Astrocyte (in vitro differentiated cells and primary cell): ENCODE measurements around the gene RPLP2. TPM values are rescaled to one million over a fixed set of nuclear protein-coding genes. Genes with fewer than 3 reads are reported as not detected.

Experiments
- DNase-seq: peaks from one replicate; pipeline ENCODE4 v3.0.0-alpha.2; 2010; ENCODE audit warnings: low read depth
- FAIRE-seq: peaks from 2 replicates; lab custom pipeline; 2011; peaks lifted over from hg19 to GRCh38; lab: Jason Lieb, UNC
- H2AFZ ChIP-seq: 2 replicates; pipeline ENCODE4 v1.6.0; 2012; ENCODE audit warnings: low read depth, low read length, inconsistent platforms
- H3K27ac ChIP-seq: 2 replicates; pipeline ENCODE4 v1.5.1; 2011; ENCODE audit warnings: low read depth, low read length, inconsistent platforms
- H3K27me3 ChIP-seq: 2 replicates; pipeline ENCODE4 v1.6.0; 2011; ENCODE audit warnings: low read length, inconsistent platforms; ENCODE audit not compliant: insufficient read depth
- H3K36me3 ChIP-seq: 2 replicates; pipeline ENCODE4 v1.5.1; 2011; ENCODE audit warnings: low read length, inconsistent platforms; ENCODE audit not compliant: insufficient read depth
- H3K4me1 ChIP-seq: 2 replicates; pipeline ENCODE4 v1.5.1; 2011; ENCODE audit warnings: low read length, inconsistent platforms; ENCODE audit not compliant: insufficient read depth
- H3K4me2 ChIP-seq: 2 replicates; pipeline ENCODE4 v1.6.0; 2012; ENCODE audit warnings: low read length, inconsistent platforms
- H3K4me3 ChIP-seq: 2 replicates; pipeline ENCODE4 v1.5.1; 2011; ENCODE audit warnings: low read depth, mild to moderate bottlenecking, low read length, inconsistent platforms; ENCODE audit not compliant: insufficient read depth
- H3K79me2 ChIP-seq: 2 replicates; pipeline ENCODE4 v1.6.0; 2012; ENCODE audit warnings: mild to moderate bottlenecking, low read length, inconsistent platforms; ENCODE audit not compliant: insufficient read depth
- H3K9ac ChIP-seq: 2 replicates; pipeline ENCODE4 v1.6.0; 2012; ENCODE audit warnings: mild to moderate bottlenecking, low read length, inconsistent platforms
- H3K9me3 ChIP-seq: 2 replicates; pipeline ENCODE4 v1.5.1; 2012; ENCODE audit warnings: low read depth, mild to moderate bottlenecking, low read length, inconsistent platforms; ENCODE audit not compliant: insufficient read depth
- H4K20me1 ChIP-seq: 2 replicates; pipeline ENCODE4 v1.6.0; 2012; ENCODE audit warnings: low read length, inconsistent platforms; ENCODE audit not compliant: insufficient read depth
- H3K27ac Mint-ChIP-seq: one replicate; pipeline ENCODE4 v1.8.0; 2021; ENCODE audit warnings: mild to moderate bottlenecking, mixed read lengths; ENCODE audit not compliant: unreplicated experiment
- H3K27me3 Mint-ChIP-seq: one replicate; pipeline ENCODE4 v1.8.0; 2021; ENCODE audit warnings: low read depth, mixed read lengths; ENCODE audit not compliant: unreplicated experiment
- H3K36me3 Mint-ChIP-seq: one replicate; pipeline ENCODE4 v1.8.0; 2021; ENCODE audit warnings: low read depth, mixed read lengths; ENCODE audit not compliant: unreplicated experiment
- H3K4me1 Mint-ChIP-seq: one replicate; pipeline ENCODE4 v1.8.0; 2021; ENCODE audit warnings: low read depth, mixed read lengths; ENCODE audit not compliant: unreplicated experiment
- H3K4me3 Mint-ChIP-seq: one replicate; pipeline ENCODE4 v1.8.0; 2021; ENCODE audit warnings: mild to moderate bottlenecking, moderate library complexity, mixed read lengths; ENCODE audit not compliant: unreplicated experiment
- H3K9me3 Mint-ChIP-seq: one replicate; pipeline ENCODE4 v1.8.0; 2021; ENCODE audit warnings: mild to moderate bottlenecking, mixed read lengths; ENCODE audit not compliant: unreplicated experiment
- EZH2 ChIP-seq: IDR thresholded peaks from 2 replicates; pipeline ENCODE4 v1.6.1; 2012; ENCODE audit warnings: mild to moderate bottlenecking, low read length, inconsistent platforms; ENCODE audit not compliant: insufficient read depth
- total RNA-seq: library from RNA; stranded (reverse); gene quantifications from 2 replicates; pipeline ENCODE4 v1.2.1, GENCODE V29; 2021
- TF ChIP-seq, protein P1 (sequence below): IDR thresholded peaks from 2 replicates; pipeline ENCODE4 v1.5.1; 2011; ENCODE audit warnings: low read depth, mild to moderate bottlenecking, inconsistent platforms, low read length, moderate library complexity; ENCODE audit not compliant: insufficient read depth

The RPLP2 gene
- total RNA-seq, 1 donor from 2014 or later, result 1,666 TPM

DNA sequence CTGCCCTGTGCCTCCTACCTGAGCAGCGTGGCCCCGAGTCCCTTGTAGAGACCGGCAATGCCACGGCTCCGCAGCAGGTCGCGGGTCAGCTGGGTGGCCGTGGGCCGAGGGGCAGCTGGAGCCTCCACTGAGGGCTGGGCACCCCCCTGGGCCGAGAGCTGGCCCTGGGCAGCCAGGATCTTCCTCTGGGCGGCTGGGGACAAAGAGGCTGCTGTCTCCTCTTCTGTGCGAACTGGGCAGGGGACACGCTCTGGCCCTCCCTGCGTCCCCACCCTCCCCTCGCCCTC lies 17.3 kb upstream of the RPLP2 start:
- Histone ChIP-seq H3K9me3 (no peaks in the 10 kb centered on the region), H3K36me3 (no peaks in the 10 kb centered on the region), H2AFZ (no peak overlapping the region), H3K79me2 (peaks cover 4% of the 10 kb centered on the region), H3K9ac (no peak overlapping the region), H3K4me1 (peaks cover 12% of the 10 kb centered on the region), H4K20me1 (peaks cover 46% of the 10 kb centered on the region), H3K27ac (no peak overlapping the region), H3K4me3 (no peak overlapping the region), H3K27me3 (no peaks in the 10 kb centered on the region), H3K4me2 (no peak overlapping the region)
- H3K36me3 Mint-ChIP-seq, result peaks cover 2% of the 10 kb centered on the region
- TF ChIP-seq, protein P1, sequence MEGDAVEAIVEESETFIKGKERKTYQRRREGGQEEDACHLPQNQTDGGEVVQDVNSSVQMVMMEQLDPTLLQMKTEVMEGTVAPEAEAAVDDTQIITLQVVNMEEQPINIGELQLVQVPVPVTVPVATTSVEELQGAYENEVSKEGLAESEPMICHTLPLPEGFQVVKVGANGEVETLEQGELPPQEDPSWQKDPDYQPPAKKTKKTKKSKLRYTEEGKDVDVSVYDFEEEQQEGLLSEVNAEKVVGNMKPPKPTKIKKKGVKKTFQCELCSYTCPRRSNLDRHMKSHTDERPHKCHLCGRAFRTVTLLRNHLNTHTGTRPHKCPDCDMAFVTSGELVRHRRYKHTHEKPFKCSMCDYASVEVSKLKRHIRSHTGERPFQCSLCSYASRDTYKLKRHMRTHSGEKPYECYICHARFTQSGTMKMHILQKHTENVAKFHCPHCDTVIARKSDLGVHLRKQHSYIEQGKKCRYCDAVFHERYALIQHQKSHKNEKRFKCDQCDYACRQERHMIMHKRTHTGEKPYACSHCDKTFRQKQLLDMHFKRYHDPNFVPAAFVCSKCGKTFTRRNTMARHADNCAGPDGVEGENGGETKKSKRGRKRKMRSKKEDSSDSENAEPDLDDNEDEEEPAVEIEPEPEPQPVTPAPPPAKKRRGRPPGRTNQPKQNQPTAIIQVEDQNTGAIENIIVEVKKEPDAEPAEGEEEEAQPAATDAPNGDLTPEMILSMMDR, result no peak
- no peak for TF ChIP-seq EZH2
- H3K27ac Mint-ChIP-seq, result no peak overlapping the region
- no peak for FAIRE-seq
- no peak overlapping the region for H3K4me3 Mint-ChIP-seq
- H3K4me1 Mint-ChIP-seq, result no peaks in the 10 kb centered on the region
- no peaks in the 10 kb centered on the region for H3K9me3 Mint-ChIP-seq
- DNase-seq, result no peak
- no peaks in the 10 kb centered on the region for H3K27me3 Mint-ChIP-seq

- Histone ChIP-seq H3K27me3 (no peaks in the 10 kb centered on the region), H3K36me3 (no peaks in the 10 kb centered on the region), H3K4me1 (peaks cover 12% of the 10 kb centered on the region), H3K79me2 (peaks cover 4% of the 10 kb centered on the region), H3K4me2 (no peak overlapping the region), H3K27ac (no peak overlapping the region), H2AFZ (no peak overlapping the region), H3K4me3 (no peak overlapping the region), H3K9me3 (no peaks in the 10 kb centered on the region), H3K9ac (no peak overlapping the region), H4K20me1 (peaks cover 46% of the 10 kb centered on the region)
- Mint-ChIP-seq H3K4me3 (no peak overlapping the region), H3K27me3 (no peaks in the 10 kb centered on the region), H3K36me3 (peaks cover 2% of the 10 kb centered on the region), H3K27ac (no peak overlapping the region), H3K4me1 (no peaks in the 10 kb centered on the region), H3K9me3 (no peaks in the 10 kb centered on the region)
- DNase-seq (no peak), FAIRE-seq (no peak)
- TF ChIP-seq EZH2, result no peak
- TF ChIP-seq, protein P1, result no peak
Observed at GRCh38 chr11:792873-793272, 16.9 kb upstream of the RPLP2 start.

- FAIRE-seq (no peak), DNase-seq (no peak)
- peaks cover 46% of the 10 kb centered on the region for H4K20me1 ChIP-seq
- no peak overlapping the region for H3K4me3 ChIP-seq
- H3K9me3 ChIP-seq, result no peaks in the 10 kb centered on the region
- no peak overlapping the region for H3K4me3 Mint-ChIP-seq
- H3K27me3 Mint-ChIP-seq, result no peaks in the 10 kb centered on the region
- H3K4me2 ChIP-seq, result no peak overlapping the region
- no peak overlapping the region for H3K27ac ChIP-seq
- peaks cover 2% of the 10 kb centered on the region for H3K36me3 Mint-ChIP-seq
- no peak overlapping the region for H3K9ac ChIP-seq
- H3K27ac Mint-ChIP-seq, result no peak overlapping the region
- no peak for TF ChIP-seq EZH2
- TF ChIP-seq, protein P1, result no peak
- peaks cover 4% of the 10 kb centered on the region for H3K79me2 ChIP-seq
- no peaks in the 10 kb centered on the region for H3K9me3 Mint-ChIP-seq
- no peaks in the 10 kb centered on the region for H3K36me3 ChIP-seq
- H3K27me3 ChIP-seq, result no peaks in the 10 kb centered on the region
- no peaks in the 10 kb centered on the region for H3K4me1 Mint-ChIP-seq
- peaks cover 16% of the 10 kb centered on the region for H3K4me1 ChIP-seq
- no peak overlapping the region for H2AFZ ChIP-seq
Observed at GRCh38 chr11:793556-793955, 16.2 kb upstream of the RPLP2 start.
